HG02610 (cell line): ENCODE data around the gene TRAPPC2L.
"Not testable (repeated sequence)": the region's sequence is repeated elsewhere in the genome, so short reads cannot be mapped to it uniquely, and the experiment has no call there.

ENCODE experiments used
- ATAC-seq: cut with Tn5 transposase; IDR thresholded peaks from one replicate; pipeline ENCODE4 v1.9.1; 2021; ENCODE audit warnings: mild to moderate bottlenecking, moderate library complexity; ENCODE audit not compliant: unreplicated experiment

The TRAPPC2L gene

GRCh38 chr16:88888057-88888456 is 31.1 kb downstream of the TRAPPC2L start:
- ATAC-seq = no peak

- ATAC-seq = no peak
Measured at GRCh38 chr16:88888461-88889387, 31.8 kb downstream of the TRAPPC2L start.

- not testable (repeated sequence) for ATAC-seq
Measured at GRCh38 chr16:88889702-88890352, 32.9 kb downstream of the TRAPPC2L start.

- no peak for ATAC-seq
Measured at GRCh38 chr16:88891083-88891482, 34.2 kb downstream of the TRAPPC2L start.

- no peak for ATAC-seq
Measured at GRCh38 chr16:88892065-88892464, 35.1 kb downstream of the TRAPPC2L start.

GRCh38 chr16:88893127-88893968 is 36.4 kb downstream of the TRAPPC2L start:
- no peak for ATAC-seq

- ATAC-seq = not testable (repeated sequence)
Measured at GRCh38 chr16:88894266-88894665, 37.3 kb downstream of the TRAPPC2L start.

- ATAC-seq = no peak
Measured at GRCh38 chr16:88894681-88895300, 37.9 kb downstream of the TRAPPC2L start.

GRCh38 chr16:88895335-88895734 is 38.4 kb downstream of the TRAPPC2L start:
- no peak for ATAC-seq

GRCh38 chr16:88896238-88897070 is 39.5 kb downstream of the TRAPPC2L start:
- no peak for ATAC-seq

GRCh38 chr16:88897696-88898425 is 40.9 kb downstream of the TRAPPC2L start:
- ATAC-seq = no peak

GRCh38 chr16:88899901-88900661 is 43.2 kb downstream of the TRAPPC2L start:
- ATAC-seq = no peak

- no peak for ATAC-seq
Measured at GRCh38 chr16:88900662-88901052, 43.7 kb downstream of the TRAPPC2L start.

- no peak for ATAC-seq
Measured at GRCh38 chr16:88901718-88902337, 44.9 kb downstream of the TRAPPC2L start.

- ATAC-seq = no peak
Measured at GRCh38 chr16:88902744-88903143, 45.8 kb downstream of the TRAPPC2L start.

GRCh38 chr16:88903267-88903666 is 46.3 kb downstream of the TRAPPC2L start:
- ATAC-seq = no peak

- no peak for ATAC-seq
Measured at GRCh38 chr16:88904676-88905365, 47.9 kb downstream of the TRAPPC2L start.
